Activated naive CD4-positive, alpha-beta T cell treated with anti-CD3 and anti-CD28 coated beads, Interleukin-2, amount 50 U/mL, for 24 hours (primary cell): ENCODE results near the gene TRAPPC3.
A peak's percentile ranks its signal among the peaks of the same experiment; 100 is the strongest.

Source experiments
- H3K27ac Mint-ChIP-seq: one replicate; pipeline ENCODE4 v1.8.0; 2021; ENCODE audit warnings: mild to moderate bottlenecking, mixed read lengths
- H3K27me3 Mint-ChIP-seq: one replicate; pipeline ENCODE4 v1.8.0; 2021; ENCODE audit warnings: mixed read lengths
- H3K36me3 Mint-ChIP-seq: one replicate; pipeline ENCODE4 v1.8.0; 2021; ENCODE audit warnings: mixed read lengths
- H3K4me1 Mint-ChIP-seq: one replicate; pipeline ENCODE4 v1.8.0; 2021; ENCODE audit warnings: mixed read lengths
- H3K4me3 Mint-ChIP-seq: one replicate; pipeline ENCODE4 v1.8.0; 2021; ENCODE audit warnings: mild to moderate bottlenecking, mixed read lengths
- H3K9me3 Mint-ChIP-seq: one replicate; pipeline ENCODE4 v1.8.0; 2021; ENCODE audit warnings: mixed read lengths

TRAPPC3 gene

GRCh38 chr1:36108314-36108713 lies 41.0 kb downstream of the TRAPPC3 start:
- Mint-ChIP-seq H3K36me3 (no peaks in the 10 kb centered on the region), H3K4me1 (peaks cover 36% of the 10 kb centered on the region), H3K4me3 (no peak overlapping the region), H3K27ac (no peak overlapping the region), H3K9me3 (no peaks in the 10 kb centered on the region), H3K27me3 (no peaks in the 10 kb centered on the region)

GRCh38 chr1:36107394-36107793 lies 41.9 kb downstream of the TRAPPC3 start:
- Mint-ChIP-seq H3K4me1 (peaks cover 35% of the 10 kb centered on the region), H3K36me3 (no peaks in the 10 kb centered on the region), H3K9me3 (no peaks in the 10 kb centered on the region), H3K27ac (no peak overlapping the region), H3K27me3 (no peaks in the 10 kb centered on the region), H3K4me3 (no peak overlapping the region)

GRCh38 chr1:36106269-36106668 lies 43.0 kb downstream of the TRAPPC3 start:
- Mint-ChIP-seq H3K27ac (no peak overlapping the region), H3K36me3 (no peaks in the 10 kb centered on the region), H3K9me3 (no peaks in the 10 kb centered on the region), H3K4me3 (no peak overlapping the region), H3K4me1 (peaks cover 26% of the 10 kb centered on the region), H3K27me3 (no peaks in the 10 kb centered on the region)

- Mint-ChIP-seq H3K4me3 (no peak overlapping the region), H3K36me3 (no peaks in the 10 kb centered on the region), H3K27ac (no peak overlapping the region), H3K27me3 (no peaks in the 10 kb centered on the region), H3K9me3 (no peaks in the 10 kb centered on the region), H3K4me1 (no peaks in the 10 kb centered on the region)
Measured at GRCh38 chr1:36101546-36101945, 47.7 kb downstream of the TRAPPC3 start.

- no peaks in the 10 kb centered on the region for H3K4me1 Mint-ChIP-seq
- H3K27me3 Mint-ChIP-seq, result no peaks in the 10 kb centered on the region
- no peak overlapping the region for H3K4me3 Mint-ChIP-seq
- H3K36me3 Mint-ChIP-seq, result no peaks in the 10 kb centered on the region
- peak overlapping the region; percentile 46 for H3K27ac Mint-ChIP-seq
- H3K9me3 Mint-ChIP-seq, result no peaks in the 10 kb centered on the region
Measured at GRCh38 chr1:36100376-36100775, 48.9 kb downstream of the TRAPPC3 start.

- Mint-ChIP-seq H3K27ac (no peak overlapping the region), H3K27me3 (no peaks in the 10 kb centered on the region), H3K4me3 (no peak overlapping the region), H3K4me1 (no peaks in the 10 kb centered on the region), H3K9me3 (no peaks in the 10 kb centered on the region), H3K36me3 (no peaks in the 10 kb centered on the region)
Measured at GRCh38 chr1:36099681-36100341, 49.5 kb downstream of the TRAPPC3 start.

- Mint-ChIP-seq H3K4me1 (no peaks in the 10 kb centered on the region), H3K9me3 (no peaks in the 10 kb centered on the region), H3K27ac (no peak overlapping the region), H3K36me3 (no peaks in the 10 kb centered on the region), H3K4me3 (no peak overlapping the region), H3K27me3 (no peaks in the 10 kb centered on the region)
Measured at GRCh38 chr1:36098650-36099365, 50.5 kb downstream of the TRAPPC3 start.

- H3K27me3 Mint-ChIP-seq, result no peaks in the 10 kb centered on the region
- H3K4me3 Mint-ChIP-seq, result no peak overlapping the region
- no peaks in the 10 kb centered on the region for H3K4me1 Mint-ChIP-seq
- H3K27ac Mint-ChIP-seq, result no peak overlapping the region
- H3K9me3 Mint-ChIP-seq, result no peaks in the 10 kb centered on the region
- no peaks in the 10 kb centered on the region for H3K36me3 Mint-ChIP-seq
Measured at GRCh38 chr1:36097693-36098585, 51.3 kb downstream of the TRAPPC3 start.

- Mint-ChIP-seq H3K4me1 (peaks cover 8% of the 10 kb centered on the region), H3K9me3 (no peaks in the 10 kb centered on the region), H3K27me3 (no peaks in the 10 kb centered on the region), H3K4me3 (no peak overlapping the region), H3K36me3 (peaks cover 2% of the 10 kb centered on the region), H3K27ac (peak overlapping the region; percentile 46)
Measured at GRCh38 chr1:36096500-36097432, 52.5 kb downstream of the TRAPPC3 start.

- H3K4me1 Mint-ChIP-seq, result peaks cover 16% of the 10 kb centered on the region
Measured at GRCh38 chr1:36095760-36096405, 53.4 kb downstream of the TRAPPC3 start.

GRCh38 chr1:36094621-36095061 lies 54.6 kb downstream of the TRAPPC3 start:
- peaks cover 2% of the 10 kb centered on the region for H3K36me3 Mint-ChIP-seq
- no peaks in the 10 kb centered on the region for H3K9me3 Mint-ChIP-seq
- no peak overlapping the region for H3K27ac Mint-ChIP-seq
- H3K27me3 Mint-ChIP-seq, result no peaks in the 10 kb centered on the region
- H3K4me3 Mint-ChIP-seq, result no peak overlapping the region
- peaks cover 22% of the 10 kb centered on the region for H3K4me1 Mint-ChIP-seq

More at GRCh38 chr1:36095760-36096405, 53.4 kb downstream of the TRAPPC3 start:
- Mint-ChIP-seq H3K36me3 (peaks cover 2% of the 10 kb centered on the region), H3K27me3 (no peaks in the 10 kb centered on the region), H3K27ac (no peak overlapping the region), H3K4me3 (no peak overlapping the region), H3K9me3 (no peaks in the 10 kb centered on the region)

- peaks cover 26% of the 10 kb centered on the region for H3K4me1 Mint-ChIP-seq
- H3K9me3 Mint-ChIP-seq, result no peaks in the 10 kb centered on the region
- H3K27me3 Mint-ChIP-seq, result no peaks in the 10 kb centered on the region
- H3K4me3 Mint-ChIP-seq, result no peak overlapping the region
- H3K27ac Mint-ChIP-seq, result no peak overlapping the region
- peaks cover 2% of the 10 kb centered on the region for H3K36me3 Mint-ChIP-seq
Measured at GRCh38 chr1:36093929-36094328, 55.4 kb downstream of the TRAPPC3 start.

GRCh38 chr1:36093226-36093625 lies 56.1 kb downstream of the TRAPPC3 start:
- H3K4me1 Mint-ChIP-seq, result peaks cover 26% of the 10 kb centered on the region
- H3K9me3 Mint-ChIP-seq, result no peaks in the 10 kb centered on the region
- H3K4me3 Mint-ChIP-seq, result no peak overlapping the region
- H3K36me3 Mint-ChIP-seq, result peaks cover 2% of the 10 kb centered on the region
- H3K27ac Mint-ChIP-seq, result no peak overlapping the region
- H3K27me3 Mint-ChIP-seq, result no peaks in the 10 kb centered on the region

- Mint-ChIP-seq H3K4me3 (no peak overlapping the region), H3K36me3 (peaks cover 2% of the 10 kb centered on the region), H3K27me3 (no peaks in the 10 kb centered on the region), H3K9me3 (no peaks in the 10 kb centered on the region), H3K4me1 (peaks cover 26% of the 10 kb centered on the region), H3K27ac (no peak overlapping the region)
Measured at GRCh38 chr1:36092798-36093185, 56.5 kb downstream of the TRAPPC3 start.
